IMR-90 (cell line): ENCODE measurements around the gene CTXN3.

Experiments used
- CEBPB ChIP-seq: IDR thresholded peaks from 2 replicates; pipeline ENCODE4 v1.6.1; 2012; ENCODE audit warnings: low read depth, low read length, improper control_type of control experiment
- CTCF ChIP-seq: conservative IDR thresholded peaks from 2 replicates; pipeline ENCODE4 v1.5.1; 2012; ENCODE audit warnings: mild to moderate bottlenecking, low read depth, low read length, improper control_type of control experiment
- FOS ChIP-seq: fragments of 150-350 bp; IDR thresholded peaks from 2 replicates; pipeline ENCODE4 v1.6.1; 2016; ENCODE audit warnings: low read depth, low read length
- MAFK ChIP-seq: IDR thresholded peaks from 2 replicates; pipeline ENCODE4 v1.6.1; 2012; ENCODE audit warnings: low read depth, low read length, improper control_type of control experiment
- MAZ ChIP-seq: IDR thresholded peaks from 2 replicates; pipeline ENCODE4 v1.6.1; 2012; ENCODE audit warnings: low read depth, mild to moderate bottlenecking, low read length, improper control_type of control experiment, moderate library complexity, borderline replicate concordance
- POLR2A ChIP-seq: IDR thresholded peaks from 2 replicates; pipeline ENCODE4 v1.6.1; 2012; ENCODE audit warnings: mild to moderate bottlenecking, low read depth, low read length
- RAD21 ChIP-seq: IDR thresholded peaks from 2 replicates; pipeline ENCODE4 v1.6.1; 2012; ENCODE audit warnings: low read length, improper control_type of control experiment
- USF2 ChIP-seq: fragments of 150-350 bp; IDR thresholded peaks from 2 replicates; pipeline ENCODE4 v1.6.1; 2017; ENCODE audit warnings: mild to moderate bottlenecking, antibody characterized with exemption, low read length, low read depth

- TF ChIP-seq CTCF (no peak), CEBPB (no peak), MAFK (no peak), POLR2A (no peak), RAD21 (no peak), MAZ (no peak), USF2 (no peak), FOS (no peak)
Measured at GRCh38 chr5:127699416-127699815, 50.5 kb downstream of the CTXN3 start.
